A549 (cell line): ENCODE data around the gene C11orf91.

Experiments
- CTCF ChIP-seq: fragments of >200 bp; sonication (Bioruptor Twin); formaldehyde crosslinking; IDR thresholded peaks from 3 replicates; pipeline ENCODE4 v1.5.1; 2016
- EP300 ChIP-seq, 2 experiments: fragments of >200 bp; sonication (Bioruptor Twin); formaldehyde crosslinking; IDR thresholded peaks; 2 replicates in 1 of 2; 3 replicates in 1 of 2; pipeline ENCODE4 v1.6.1; 2016 to 2017
- GATA3 ChIP-seq: IDR thresholded peaks from 2 replicates; pipeline ENCODE4 v1.6.1; 2012; ENCODE audit warnings: borderline replicate concordance
- JUNB ChIP-seq: fragments of >200 bp; sonication (Bioruptor Twin); formaldehyde crosslinking; IDR thresholded peaks from 2 replicates; pipeline ENCODE4 v1.6.1; 2016
- MAX ChIP-seq: IDR thresholded peaks from 2 replicates; pipeline ENCODE4 v1.6.1; 2012
- MAZ ChIP-seq: fragments of 150-350 bp; IDR thresholded peaks from 2 replicates; pipeline ENCODE4 v1.6.1; 2014; ENCODE audit warnings: antibody characterized with exemption, low read depth, low read length, borderline replicate concordance
- POLR2A ChIP-seq: IDR thresholded peaks from 2 replicates; pipeline ENCODE4 v1.6.1; 2012; ENCODE audit warnings: mild to moderate bottlenecking, low read length
- RAD21 ChIP-seq, 2 experiments: fragments of >200 bp in 1 of 2; sonication (Bioruptor Twin) in 1 of 2; formaldehyde crosslinking in 1 of 2; IDR thresholded peaks in 1 of 2; conservative IDR thresholded peaks in 1 of 2; 2 replicates in 1 of 2; 3 replicates in 1 of 2; pipeline ENCODE4 v1.6.1; 2012 to 2018; ENCODE audit warnings: inconsistent platforms in 1 of 2
- SMC3 ChIP-seq: fragments of >200 bp; sonication (Bioruptor Twin); formaldehyde crosslinking; IDR thresholded peaks from 3 replicates; pipeline ENCODE4 v1.6.1; 2018; ENCODE audit warnings: inconsistent platforms
- TF ChIP-seq, protein P1 (sequence below): IDR thresholded peaks from 2 replicates; pipeline ENCODE4 v1.6.1; 2012
- TF ChIP-seq, protein P2 (sequence below): fragments of 200-600 bp; sonication (generic); IDR thresholded peaks from 2 replicates; pipeline ENCODE4 v1.6.1; 2016; ENCODE audit warnings: antibody characterized with exemption, mild to moderate bottlenecking, moderate library complexity

- TF ChIP-seq CTCF: no peak
- no peak for TF ChIP-seq RAD21 (conservative IDR thresholded peaks at IDR 0.05 in 1 of 2, IDR thresholded peaks at IDR 0.05 in 1 of 2)
- no peak for TF ChIP-seq POLR2A
- TF ChIP-seq, protein P1, sequence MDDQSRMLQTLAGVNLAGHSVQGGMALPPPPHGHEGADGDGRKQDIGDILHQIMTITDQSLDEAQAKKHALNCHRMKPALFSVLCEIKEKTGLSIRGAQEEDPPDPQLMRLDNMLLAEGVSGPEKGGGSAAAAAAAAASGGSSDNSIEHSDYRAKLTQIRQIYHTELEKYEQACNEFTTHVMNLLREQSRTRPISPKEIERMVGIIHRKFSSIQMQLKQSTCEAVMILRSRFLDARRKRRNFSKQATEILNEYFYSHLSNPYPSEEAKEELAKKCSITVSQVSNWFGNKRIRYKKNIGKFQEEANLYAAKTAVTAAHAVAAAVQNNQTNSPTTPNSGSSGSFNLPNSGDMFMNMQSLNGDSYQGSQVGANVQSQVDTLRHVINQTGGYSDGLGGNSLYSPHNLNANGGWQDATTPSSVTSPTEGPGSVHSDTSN: no peak
- TF ChIP-seq EP300 (IDR thresholded peaks at IDR 0.05): no peak
- TF ChIP-seq, protein P2, sequence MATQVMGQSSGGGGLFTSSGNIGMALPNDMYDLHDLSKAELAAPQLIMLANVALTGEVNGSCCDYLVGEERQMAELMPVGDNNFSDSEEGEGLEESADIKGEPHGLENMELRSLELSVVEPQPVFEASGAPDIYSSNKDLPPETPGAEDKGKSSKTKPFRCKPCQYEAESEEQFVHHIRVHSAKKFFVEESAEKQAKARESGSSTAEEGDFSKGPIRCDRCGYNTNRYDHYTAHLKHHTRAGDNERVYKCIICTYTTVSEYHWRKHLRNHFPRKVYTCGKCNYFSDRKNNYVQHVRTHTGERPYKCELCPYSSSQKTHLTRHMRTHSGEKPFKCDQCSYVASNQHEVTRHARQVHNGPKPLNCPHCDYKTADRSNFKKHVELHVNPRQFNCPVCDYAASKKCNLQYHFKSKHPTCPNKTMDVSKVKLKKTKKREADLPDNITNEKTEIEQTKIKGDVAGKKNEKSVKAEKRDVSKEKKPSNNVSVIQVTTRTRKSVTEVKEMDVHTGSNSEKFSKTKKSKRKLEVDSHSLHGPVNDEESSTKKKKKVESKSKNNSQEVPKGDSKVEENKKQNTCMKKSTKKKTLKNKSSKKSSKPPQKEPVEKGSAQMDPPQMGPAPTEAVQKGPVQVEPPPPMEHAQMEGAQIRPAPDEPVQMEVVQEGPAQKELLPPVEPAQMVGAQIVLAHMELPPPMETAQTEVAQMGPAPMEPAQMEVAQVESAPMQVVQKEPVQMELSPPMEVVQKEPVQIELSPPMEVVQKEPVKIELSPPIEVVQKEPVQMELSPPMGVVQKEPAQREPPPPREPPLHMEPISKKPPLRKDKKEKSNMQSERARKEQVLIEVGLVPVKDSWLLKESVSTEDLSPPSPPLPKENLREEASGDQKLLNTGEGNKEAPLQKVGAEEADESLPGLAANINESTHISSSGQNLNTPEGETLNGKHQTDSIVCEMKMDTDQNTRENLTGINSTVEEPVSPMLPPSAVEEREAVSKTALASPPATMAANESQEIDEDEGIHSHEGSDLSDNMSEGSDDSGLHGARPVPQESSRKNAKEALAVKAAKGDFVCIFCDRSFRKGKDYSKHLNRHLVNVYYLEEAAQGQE: no peak
- TF ChIP-seq JUNB: no peak
- TF ChIP-seq SMC3: no peak
- no peak for TF ChIP-seq MAX
- TF ChIP-seq GATA3: no peak
- no peak for TF ChIP-seq MAZ
Observed at GRCh38 chr11:33664166-33664565, 36.5 kb downstream of the C11orf91 start.
